ENCODE measurements around the gene LLGL1.

The LLGL1 gene

GRCh38 chr17:18230288-18231141 lies 5.1 kb downstream of the LLGL1 start:
- no peak for DNase-seq

GRCh38 chr17:18231164-18231563 lies 5.7 kb downstream of the LLGL1 start:
- DNase-seq = no peak

GRCh38 chr17:18233803-18234518 lies 8.5 kb downstream of the LLGL1 start:
- DNase-seq = no peak

DNA sequence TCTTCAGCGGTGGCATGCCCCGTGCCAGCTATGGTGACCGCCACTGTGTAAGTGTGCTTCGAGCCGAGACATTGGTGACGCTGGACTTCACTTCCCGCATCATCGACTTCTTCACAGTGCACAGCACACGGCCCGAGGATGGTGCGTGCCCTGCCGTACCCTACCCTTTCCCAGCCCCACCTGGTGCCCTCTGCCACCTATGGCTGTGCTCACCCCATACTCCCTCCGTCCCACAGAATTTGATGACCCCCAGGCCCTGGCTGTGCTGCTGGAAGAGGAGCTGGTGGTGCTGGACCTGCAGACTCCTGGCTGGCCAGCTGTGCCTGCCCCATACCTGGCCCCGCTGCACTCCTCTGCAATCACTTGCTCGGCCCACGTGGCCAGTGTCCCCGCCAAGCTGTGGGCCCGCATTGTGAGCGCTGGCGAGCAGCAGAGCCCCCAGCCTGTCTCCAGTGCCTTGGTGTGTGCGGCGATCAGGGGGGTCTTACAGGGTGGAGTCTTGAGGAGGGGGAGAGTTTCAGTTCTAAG lies 9.5 kb downstream of the LLGL1 start:
- DNase-seq = no peak

GRCh38 chr17:18235743-18236256 lies 10.4 kb downstream of the LLGL1 start:
- no peak for DNase-seq

GRCh38 chr17:18236494-18236893 lies 11.1 kb downstream of the LLGL1 start:
- DNase-seq = no peak

DNA sequence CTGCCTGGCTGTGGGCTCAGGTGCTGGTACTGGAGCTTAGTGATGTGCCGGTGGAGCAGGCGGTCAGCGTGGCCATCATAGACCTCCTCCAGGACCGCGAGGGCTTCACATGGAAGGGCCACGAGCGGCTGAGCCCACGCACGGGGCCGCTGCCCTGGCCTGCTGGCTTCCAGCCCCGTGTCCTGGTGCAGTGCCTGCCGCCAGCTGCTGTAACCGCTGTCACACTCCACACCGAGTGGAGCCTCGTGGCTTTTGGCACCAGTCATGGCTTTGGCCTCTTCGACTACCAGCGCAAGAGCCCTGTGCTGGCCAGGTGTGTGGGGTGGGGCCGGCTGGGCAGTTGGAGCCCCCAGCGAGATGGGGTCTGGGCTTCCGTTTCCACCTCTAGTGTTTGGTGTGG lies 12.0 kb downstream of the LLGL1 start:
- no peak for DNase-seq

GRCh38 chr17:18238299-18238698 lies 12.9 kb downstream of the LLGL1 start:
- DNase-seq = no peak

DNA sequence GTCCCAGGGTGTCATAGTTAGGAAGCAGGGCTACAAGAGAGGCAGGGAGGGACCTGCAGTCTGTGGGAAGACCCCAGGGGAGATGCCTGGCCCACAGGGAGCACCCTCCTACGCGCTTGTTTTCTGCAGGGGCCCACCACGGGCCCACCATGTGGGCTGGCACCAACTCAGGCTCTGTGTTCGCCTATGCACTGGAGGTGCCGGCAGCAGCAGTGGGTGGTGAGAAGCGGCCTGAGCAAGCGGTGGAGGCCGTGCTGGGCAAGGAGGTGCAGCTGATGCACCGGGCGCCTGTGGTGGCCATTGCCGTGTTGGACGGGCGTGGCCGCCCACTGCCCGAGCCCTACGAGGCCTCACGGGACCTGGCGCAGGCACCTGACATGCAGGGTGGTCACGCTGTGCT lies 15.0 kb downstream of the LLGL1 start:
- no peak for DNase-seq

GRCh38 chr17:18241229-18241871 lies 15.9 kb downstream of the LLGL1 start:
- DNase-seq = no peak

GRCh38 chr17:18245038-18245776 lies 19.8 kb downstream of the LLGL1 start:
- no peak for DNase-seq

DNA sequence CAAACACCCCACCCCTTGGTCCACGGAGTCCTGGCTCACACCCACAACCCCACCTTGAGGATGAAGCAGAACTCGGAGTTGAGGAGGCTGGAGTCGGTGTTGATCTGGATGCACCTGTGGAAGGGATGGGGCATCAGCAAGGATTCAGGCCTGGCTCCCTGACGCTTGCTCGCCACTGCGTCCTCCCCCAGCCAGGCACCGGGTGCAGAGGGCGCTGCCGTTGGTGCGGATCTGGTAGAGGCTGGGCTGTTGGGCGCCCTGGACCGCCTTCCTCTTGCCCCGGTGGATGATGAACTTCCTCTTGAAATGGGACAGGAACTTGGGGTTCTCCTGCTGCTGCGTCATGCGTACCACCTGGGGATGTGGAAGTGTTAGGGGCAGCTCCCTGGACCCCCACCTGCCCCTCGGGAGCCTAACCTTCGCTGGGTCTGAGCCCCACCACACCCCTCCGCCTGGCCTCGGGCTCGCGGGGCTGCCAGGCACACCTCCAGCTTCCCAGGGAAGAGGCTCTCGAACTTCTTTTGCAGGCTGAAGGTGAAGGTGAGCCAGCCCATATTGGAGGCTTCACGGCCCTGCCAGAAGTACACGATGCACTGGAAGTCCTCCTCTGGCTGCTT lies 20.8 kb downstream of the LLGL1 start:
- no peak for DNase-seq

DNA sequence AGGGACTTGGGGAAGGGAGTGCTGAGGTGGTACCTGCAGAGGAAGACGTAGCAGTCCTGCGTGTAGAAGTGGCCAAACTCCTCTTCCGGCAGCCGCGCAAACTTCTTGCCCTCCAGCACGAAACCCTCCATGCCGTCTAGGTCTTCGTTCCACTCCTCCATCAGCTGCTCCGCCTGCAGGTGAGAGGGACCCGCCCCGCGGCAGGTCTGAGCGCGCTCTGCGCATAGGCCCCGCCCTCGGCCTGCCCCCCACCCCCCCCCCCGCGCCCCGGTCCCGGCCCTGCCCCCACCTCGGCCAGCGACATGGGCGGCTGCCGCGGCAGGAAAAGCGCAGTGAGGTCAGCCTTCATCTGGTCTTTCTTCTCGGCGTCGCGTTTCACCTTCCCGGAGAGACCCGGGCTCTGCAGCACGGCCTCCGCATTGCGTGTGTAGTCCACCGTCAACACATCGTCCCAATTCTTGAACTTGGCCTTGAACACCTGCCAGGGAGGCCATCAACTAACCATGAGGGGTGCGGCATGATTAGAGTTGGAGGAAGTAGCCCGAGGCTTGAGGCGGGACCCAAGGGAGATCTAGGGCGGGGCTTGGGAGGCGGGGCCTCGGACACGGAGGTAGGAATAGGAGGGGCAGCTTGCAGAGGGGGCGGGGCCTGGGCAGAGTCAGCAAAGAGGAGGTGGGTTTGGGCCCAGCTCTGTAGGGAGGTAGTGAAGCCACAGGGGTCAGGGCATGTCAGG lies 21.6 kb downstream of the LLGL1 start:
- no peak for DNase-seq

- DNase-seq = no peak
Observed at GRCh38 chr17:18247613-18248001, 22.2 kb downstream of the LLGL1 start.

GRCh38 chr17:18248300-18248731 lies 22.9 kb downstream of the LLGL1 start:
- DNase-seq = peak; percentile 38

- DNase-seq = no peak
Observed at GRCh38 chr17:18248811-18249210, 23.4 kb downstream of the LLGL1 start.

DNA sequence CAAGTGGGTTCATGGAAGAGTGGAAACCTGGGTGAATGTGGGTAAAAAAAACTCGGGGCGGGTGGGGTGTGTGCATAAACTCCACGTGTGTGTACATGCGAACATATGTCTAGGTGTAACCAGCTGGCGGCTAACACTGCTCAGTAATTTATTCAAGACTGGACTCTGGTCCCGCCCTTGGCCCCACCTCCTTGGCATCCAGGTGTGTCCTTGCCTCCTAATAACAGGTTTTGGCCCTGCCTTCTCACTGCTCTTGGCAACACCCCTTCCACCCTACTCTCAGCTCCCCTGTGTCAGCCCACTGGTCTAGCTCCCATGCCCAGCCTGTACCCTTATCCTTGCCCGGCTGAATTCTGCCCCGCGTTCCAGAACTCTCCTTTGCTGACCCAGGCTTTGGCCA lies 24.8 kb downstream of the LLGL1 start:
- DNase-seq = no peak

GRCh38 chr17:18250708-18251107 lies 25.3 kb downstream of the LLGL1 start:
- DNase-seq = no peak

DNA sequence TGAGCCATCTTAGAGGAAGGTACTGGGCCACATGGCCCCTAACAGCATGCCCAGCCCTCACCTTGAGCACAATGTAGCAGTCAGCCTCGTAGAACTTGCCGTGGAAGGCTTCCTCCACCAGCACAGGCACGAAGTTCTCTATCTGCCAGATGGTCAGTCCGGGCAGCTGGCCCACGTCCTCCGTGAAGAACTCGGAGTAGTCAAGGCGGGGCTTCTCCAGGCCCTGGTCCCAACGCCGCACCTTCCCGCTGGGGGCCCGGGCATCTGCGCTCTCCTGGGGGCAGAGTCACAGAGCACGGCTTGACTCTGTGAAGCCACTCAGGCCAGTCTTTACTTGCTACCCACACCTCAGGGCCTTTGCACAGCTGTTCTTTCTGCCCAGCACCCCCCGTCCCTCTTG lies 25.8 kb downstream of the LLGL1 start:
- no peak for DNase-seq

- DNase-seq = no peak
Observed at GRCh38 chr17:18252160-18252559, 26.7 kb downstream of the LLGL1 start.

DNA sequence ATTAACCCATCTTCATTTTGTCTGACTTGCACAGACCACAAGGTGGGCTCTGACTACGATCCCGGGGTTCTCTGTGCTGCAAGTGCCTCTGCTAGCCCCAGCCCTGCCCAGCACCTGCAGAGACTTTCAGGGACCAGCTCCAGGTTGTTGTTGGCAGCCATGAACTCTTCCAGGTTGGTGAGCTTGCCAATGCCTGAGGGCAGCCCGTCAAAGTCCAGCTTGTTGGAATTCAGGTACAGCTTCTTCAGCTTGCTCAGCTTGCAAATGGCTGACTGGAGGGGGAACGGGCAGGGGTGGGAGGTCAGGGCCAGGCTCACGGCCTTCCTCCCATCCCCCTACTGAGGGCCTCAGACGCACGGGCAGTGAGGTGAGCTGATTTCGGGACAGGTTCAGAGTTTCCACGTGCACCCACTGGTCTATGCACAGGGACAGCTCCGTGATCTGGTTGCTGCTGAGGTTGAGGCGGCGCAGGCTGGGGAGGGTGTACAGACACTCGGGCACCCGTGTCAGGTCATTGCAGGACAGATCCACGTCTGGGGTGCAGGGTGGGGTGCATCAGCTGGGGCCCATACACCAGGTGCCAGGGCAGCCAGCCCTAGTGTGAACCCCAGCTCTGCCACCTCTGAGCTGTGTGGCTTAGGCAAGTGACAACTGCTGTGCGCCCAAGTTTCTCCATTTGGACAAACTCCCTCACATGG lies 27.9 kb downstream of the LLGL1 start:
- DNase-seq = no peak
